ENCODE results near the gene WDR18.

- TF ChIP-seq CTCF (IDR thresholded peaks at IDR 0.05) (no peak), ZFX (IDR thresholded peaks at IDR 0.05; ENCODE audit: borderline replicate concordance) (no peak)
Observed at GRCh38 chr19:1018393-1018792, 34.2 kb downstream of the WDR18 start.
